AG08395 (cell line): ENCODE results near the gene ZNF444.
"Not testable (repeated sequence)": the region's sequence is repeated elsewhere in the genome, so short reads cannot be mapped to it uniquely, and the experiment has no call there.

Experiments used
- DNase-seq: peaks from one replicate; pipeline ENCODE4 v3.0.0; 2012; ENCODE audit warnings: mixed read lengths, low spot score

ZNF444 gene

DNA sequence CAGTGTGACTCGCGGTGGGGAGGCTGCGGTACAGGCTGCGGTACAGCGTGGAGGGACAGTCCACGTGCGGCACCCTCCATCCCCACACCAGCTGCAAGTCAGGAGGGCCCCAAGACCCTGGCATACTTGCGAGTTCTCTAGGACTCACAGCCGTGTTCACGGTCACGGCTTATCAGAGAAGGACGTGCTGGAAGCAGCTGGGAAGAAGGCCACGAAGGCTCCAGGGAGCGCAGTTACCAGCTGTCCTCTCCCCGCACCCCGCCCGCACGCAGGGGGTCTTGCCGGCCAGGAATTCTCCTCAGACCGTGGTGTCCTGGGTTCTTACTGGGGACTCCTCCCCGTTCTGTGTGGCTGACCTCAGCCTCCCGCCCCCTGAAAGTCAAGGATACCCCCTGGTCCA, 6.2 kb downstream of the ZNF444 start:
- DNase-seq, result no peak

DNA sequence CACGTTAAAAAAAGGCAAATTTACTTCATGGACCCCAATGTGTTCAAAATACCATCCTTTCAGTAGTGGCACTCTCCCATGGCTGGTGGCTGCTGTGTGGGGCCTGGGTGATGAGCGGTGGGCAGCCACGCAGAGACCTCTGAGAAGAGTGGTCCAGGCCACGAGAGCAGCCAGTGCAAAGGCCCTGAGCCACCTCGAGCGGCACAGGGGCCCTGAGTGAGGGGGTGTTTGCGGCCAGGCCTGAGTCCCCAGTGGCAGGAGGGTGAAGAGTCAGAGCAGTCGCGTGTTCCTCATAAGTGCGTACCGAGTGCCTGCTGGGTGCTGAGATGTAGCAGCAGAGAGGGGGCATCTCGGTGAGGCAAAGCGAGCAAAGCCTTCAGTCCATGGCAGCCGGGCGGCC, 7.0 kb downstream of the ZNF444 start:
- DNase-seq, result no peak

DNA sequence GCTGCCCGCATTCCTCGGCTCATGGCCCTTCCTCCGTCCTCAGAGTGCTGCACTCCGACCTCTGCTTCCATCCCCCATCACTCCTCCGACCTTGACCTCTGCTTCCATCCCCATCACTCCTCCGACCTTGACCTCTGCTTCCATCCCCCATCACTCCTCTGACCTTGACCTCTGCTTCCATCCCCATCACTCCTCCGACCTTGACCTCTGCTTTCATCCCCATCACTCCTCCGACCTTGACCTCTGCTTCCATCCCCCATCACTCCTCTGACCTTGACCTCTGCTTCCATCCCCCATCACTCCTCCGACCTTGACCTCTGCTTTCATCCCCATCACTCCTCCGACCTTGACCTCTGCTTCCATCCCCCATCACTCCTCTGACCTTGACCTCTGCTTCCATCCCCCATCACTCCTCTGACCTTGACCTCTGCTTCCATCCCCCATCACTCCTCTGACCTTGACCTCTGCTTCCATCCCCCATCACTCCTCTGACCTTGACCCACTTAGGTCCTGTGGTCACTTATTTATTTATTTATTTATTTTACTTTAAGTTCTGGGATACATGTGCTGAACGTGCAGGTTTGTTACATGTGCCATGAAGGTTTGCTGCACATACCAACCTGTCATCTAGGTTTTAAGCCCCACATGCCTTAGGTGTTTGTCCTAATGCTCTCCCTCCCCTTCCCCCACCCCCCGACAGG, 8.0 kb downstream of the ZNF444 start:
- not testable (repeated sequence) for DNase-seq

DNA sequence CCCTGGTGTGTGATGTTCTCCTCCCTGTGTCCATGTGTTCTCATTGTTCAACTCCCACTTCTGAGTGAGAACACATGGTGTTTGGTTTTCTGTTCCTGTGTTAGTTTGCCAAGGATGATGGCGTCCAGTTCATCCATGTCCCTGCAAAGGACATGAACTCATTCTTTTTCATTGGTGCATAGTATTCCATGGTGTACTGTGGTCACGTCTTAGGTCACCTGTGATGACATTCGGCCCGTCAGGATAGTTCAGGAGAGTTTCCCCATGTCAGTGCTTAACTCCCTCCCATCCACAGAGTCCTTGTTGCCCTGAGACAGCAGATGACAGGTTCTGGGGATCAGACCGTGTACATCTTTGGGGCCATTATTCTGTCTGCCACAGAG, 8.6 kb downstream of the ZNF444 start:
- DNase-seq, result no peak

DNA sequence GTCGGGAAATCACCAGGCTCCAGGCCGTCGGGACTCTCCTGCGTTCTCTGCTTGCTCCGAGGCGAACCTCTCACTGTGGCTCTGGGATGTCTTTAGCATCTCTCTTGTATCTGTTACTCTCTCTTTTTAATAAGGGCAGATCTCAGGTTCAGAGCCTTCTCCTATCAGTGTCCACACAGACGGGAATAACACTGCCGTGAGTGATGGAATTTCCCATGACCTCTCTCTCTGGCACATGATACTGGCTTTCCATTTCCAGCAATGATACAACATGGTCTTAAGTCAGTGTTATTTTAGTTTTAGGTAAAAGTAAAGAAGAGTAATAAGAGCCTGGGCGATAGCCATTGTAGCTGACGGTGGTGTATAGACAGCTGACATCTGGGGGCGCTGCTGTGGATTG, 9.3 kb downstream of the ZNF444 start:
- DNase-seq, result no peak

DNA sequence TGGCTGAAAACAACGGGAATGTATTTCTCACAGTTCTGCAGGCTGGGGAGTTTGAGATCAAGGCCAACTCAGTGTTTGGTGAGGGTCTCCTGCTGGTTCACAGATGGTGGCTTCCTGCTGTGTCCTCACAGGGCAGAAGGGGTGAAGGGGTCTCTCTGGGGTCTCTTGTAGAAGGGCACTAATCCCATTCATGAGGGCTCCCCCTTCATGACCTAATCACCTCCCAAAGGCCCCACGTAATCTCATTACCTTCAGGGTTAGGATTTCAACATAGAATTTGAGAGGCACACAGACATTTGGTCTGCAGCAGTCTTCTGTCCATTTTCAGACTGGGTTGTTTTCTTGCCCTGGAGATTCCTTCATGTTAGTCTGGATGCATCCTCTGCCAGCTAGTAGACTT, 11.6 kb downstream of the ZNF444 start:
- no peak for DNase-seq

DNA sequence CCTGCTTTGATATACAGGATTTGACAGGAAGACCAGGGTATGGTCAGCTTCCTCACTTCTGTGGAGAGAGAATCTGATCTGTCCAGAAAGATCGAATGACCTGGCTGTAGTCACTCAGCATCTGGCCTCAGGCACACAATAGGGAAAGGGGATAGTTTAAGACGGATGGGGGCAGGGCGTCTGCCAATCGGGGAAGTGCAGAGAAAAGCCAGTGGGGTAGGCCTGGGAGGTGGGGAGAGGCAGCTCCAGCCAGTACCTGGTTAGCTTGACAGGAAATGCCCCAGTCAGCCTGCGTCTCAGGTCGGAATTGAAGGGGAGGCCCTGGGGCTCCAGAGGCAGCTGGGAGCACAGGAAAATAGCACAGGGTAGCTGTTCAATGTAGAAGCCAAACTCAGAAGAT, 12.4 kb downstream of the ZNF444 start:
- no peak for DNase-seq

DNA sequence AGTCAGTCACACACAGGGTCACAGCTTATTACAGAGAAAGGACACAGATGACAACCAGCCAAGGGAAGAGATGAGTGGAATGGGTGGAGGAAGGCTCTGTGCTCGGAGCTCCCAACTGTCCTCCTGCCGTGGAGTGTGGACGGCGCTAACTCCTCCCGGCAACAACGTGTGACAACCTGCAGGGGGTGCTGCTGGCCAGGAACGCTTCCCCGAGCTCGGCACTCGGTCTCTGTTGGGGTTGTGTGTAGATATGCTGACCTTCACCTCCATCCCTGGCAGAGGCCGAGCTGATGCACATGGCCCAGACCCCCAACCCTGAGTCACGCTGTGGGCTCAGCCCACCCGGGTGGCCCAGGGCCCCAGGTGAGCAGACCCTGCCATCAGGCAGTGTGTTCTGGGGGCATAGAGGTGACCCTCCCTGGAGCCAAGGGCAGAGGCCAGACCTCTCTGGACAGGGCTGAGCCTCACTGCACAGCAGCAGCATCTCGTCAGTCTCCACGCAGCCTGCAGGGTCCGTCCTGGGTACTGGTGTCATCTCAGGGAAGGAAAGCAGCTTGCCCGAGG, 14.1 kb downstream of the ZNF444 start:
- no peak for DNase-seq

DNA sequence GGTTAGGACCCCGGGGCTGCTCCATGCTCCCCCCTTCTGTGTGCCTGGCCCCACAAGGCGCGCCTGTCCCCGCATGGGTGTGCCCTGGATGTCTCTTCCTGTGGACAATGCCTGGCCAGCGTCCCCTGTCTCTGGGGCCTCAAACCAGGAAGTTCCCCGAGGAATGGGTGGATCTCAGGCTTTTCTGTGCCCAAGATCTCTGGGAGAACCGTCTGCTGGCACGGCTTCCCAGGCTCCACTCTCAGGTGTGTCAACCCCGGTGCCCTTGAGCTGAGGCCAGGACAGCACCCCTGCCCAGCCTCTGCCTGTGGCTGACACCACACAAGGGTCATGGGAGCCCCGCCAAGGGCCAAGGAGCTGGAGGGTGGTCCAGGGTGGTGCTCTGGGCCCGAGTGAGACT, 15.7 kb downstream of the ZNF444 start:
- DNase-seq, result no peak

DNA sequence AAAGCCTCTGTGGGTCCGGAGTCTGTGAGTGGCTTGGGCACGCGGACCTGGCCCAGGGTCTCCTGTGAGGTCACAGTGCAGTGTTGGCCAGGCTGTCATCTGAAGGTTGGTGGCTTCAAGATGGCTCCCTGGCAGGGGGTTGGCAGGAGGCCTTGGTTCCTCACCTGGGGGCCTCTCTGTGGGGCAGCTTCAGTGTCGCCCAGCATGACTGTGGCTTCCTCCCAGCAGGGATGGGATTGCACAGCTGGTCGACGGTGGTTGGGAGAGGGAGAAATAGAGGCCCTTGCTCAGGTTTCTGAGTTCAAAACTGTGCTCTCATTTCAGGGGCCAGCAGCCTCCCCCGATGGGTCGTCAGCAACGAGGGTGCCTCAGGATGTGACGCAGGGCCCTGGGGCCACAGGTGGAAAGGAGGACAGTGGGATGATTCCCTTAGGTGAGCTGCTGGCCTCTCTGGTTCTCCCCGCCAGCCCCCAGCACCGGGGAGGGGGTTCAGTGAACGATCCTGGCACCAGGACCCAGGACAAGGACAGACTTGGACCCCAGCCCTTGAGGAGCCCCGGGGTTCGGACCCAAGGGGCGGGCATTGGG, 17.2 kb downstream of the ZNF444 start:
- DNase-seq, result no peak

DNA sequence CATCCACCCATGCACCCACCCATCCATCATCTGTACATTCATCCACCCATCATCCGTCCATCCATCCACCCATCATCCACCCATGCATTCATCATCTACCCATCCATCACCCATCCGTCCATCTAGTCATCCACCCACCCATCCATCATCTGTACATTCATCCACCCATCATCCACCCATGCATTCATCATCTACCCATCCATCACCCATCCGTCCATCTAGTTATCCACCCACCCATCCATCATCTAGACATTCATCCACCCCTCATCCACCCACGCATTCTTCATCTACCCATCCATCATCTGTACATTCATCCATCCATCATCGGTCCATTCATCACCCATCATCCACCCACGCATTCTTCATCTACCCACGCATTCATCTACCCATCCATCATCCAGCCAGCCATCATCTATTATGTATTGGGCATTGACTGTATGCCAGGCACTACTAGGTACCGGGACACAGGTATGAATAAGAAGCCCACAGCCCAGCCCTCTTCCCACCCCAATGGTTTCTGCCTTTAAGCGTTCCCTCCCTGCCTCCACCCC, 18.0 kb downstream of the ZNF444 start:
- DNase-seq, result no peak

DNA sequence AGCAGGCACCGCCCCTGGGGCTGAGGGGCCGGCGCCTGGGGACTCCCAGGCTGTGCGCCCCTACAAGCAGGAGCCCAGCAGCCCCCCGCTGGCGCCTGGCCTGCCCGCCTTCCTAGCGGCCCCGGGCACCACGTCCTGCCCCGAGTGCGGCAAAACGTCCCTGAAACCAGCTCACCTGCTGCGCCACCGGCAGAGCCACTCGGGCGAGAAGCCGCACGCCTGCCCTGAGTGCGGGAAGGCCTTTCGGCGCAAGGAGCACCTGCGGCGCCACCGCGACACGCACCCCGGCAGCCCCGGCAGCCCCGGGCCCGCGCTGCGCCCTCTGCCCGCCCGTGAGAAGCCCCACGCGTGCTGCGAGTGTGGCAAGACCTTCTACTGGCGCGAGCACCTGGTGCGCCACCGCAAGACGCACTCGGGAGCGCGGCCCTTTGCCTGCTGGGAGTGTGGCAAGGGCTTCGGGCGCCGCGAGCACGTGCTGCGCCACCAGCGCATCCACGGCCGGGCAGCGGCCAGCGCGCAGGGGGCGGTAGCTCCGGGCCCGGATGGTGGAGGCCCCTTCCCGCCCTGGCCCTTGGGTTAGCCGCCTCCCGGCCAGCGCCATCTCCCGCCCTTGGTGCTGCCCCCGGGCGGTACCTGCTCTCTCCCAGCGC, 18.7 kb downstream of the ZNF444 start:
- DNase-seq, result no peak

DNA sequence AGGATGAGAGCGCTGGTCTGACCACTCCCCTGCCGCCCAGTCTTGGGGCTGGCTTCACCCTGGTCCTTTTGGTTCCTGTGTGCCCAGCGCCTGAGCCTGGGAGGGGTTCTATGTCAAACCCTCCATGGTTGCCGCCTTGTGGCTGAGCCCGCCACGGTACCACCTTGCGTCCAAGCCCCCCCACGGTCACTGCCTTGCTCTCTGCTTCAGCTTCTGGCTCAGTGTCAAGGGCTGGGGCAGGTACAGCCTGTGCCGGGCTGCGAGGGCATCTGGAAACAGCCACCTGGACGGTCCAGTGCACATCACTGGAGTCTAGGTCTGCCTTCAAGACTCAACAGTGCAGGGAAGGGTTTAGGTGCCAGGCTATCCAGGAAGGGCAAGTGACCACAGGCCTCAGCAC, 20.4 kb downstream of the ZNF444 start:
- DNase-seq, result no peak

DNA sequence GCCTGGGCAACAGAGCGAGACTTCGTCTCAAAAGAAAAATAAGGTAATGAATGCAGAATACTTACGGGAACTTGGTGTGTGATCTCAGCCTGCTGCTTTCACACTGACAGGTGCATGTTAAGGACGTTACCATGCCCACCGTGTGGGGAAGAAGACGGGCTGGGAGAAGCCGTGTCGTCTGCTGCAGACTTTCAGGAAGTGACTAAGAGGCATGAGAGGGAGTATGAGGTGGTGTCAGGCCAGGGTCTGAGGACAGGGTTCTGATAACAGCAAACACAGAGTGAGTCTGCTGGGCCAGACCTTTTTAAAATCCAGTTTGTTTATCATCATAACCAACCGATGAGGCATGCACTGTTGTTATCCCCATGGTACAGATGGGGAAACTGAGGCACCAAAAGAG, 21.2 kb downstream of the ZNF444 start:
- no peak for DNase-seq

DNA sequence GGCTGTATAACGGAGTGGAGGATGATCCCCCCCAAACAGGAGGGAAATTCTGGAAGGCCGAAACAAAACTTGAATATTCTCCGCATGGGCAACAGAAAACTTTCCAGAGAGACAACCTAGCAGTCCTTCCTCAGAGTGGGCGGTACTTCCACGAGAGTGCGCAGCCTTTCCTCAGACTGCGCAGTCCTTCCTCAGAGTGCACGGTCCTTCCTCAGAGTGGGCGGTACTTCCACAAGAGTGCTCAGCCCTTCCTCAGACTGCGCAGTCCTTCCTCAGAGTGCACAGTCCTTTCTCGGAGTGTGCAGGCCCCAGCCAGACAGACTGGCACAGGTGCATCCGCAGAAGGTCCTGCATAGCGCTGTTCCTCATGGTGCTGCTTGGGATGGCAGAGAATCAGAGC, 22.0 kb downstream of the ZNF444 start:
- DNase-seq, result no peak

DNA sequence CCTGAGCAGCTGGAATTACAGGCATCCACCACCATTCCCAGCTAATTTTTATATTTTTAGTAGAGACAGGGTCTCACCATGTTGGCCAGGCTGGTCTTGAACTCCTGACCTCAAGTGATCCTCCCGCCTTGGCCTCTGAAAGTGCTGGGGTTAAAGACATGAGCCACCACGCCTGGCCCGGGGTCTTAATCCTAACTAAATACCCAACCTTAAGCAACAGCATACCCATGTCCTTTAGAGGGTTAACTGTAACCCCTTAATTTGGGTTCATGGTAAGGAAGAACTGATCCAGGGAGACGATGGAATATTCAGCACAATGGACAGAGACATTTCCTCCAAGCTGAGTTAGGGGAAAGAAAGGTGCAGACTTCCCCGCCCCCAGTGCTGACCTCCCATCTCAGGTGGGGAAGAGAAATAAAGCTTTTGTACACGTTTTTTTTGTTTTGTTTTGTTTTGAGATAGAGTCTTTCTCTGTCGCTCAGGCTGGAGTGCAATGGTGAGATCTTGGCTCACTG, 26.0 kb downstream of the ZNF444 start:
- peak; percentile 25 for DNase-seq

DNA sequence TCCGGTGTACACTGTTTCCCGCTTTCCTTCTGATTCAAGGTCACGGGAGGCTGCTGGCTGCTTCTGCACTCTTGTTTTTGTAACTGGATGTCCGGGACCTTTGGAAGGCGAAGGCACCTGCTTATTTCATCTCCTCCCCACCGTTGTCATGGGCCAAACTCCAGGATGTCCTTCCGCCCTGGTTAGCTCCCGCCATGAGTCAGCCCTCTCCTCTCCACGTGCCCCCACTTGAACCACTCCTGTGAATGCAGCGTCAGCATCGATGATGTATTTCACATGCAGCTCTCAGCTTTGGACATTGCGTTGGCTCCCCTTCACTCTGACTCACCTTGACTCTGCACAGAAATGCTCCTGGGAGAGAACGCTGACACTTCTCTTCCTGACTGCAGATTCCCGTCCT, 29.2 kb downstream of the ZNF444 start:
- DNase-seq, result no peak

DNA sequence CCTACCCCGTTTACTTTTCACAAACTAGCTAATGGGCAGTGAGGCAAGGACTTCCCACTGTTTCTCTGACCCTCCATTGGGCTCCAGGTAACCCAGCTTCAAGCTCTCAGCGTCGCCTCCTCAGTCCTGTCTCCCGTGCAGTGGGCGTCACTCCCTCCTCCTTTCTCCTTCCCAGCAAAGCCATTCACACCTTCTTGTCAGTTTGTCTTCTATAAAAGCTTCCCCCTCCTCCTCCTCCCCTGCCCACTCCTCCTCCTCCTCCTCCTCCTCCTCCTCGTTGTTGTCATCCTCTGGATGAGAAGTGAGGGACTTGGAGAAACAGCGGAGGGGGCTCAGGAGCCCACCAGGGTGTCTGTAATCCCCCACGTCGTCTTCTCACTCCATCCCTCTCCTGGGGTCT, 33.0 kb downstream of the ZNF444 start:
- no peak for DNase-seq

DNA sequence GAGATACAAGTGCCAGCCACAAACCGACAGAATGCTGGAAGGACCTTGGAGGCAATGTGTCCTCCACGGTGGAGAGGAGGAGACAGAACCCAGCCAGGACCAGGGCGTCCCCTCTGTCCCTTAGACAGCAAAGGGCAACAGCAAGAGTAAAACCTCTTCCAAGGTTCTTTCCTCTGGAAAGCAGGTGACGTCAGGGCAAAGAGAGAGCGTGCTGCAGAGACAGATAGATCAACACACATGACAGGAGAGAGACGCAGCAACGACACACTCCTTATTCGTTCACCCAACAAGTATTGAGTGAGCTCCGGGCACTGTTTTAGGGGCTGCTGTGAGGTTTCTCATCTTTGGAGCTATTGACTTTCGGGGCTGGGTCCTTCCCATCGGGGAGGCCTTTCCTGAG, 33.5 kb downstream of the ZNF444 start:
- no peak for DNase-seq

DNA sequence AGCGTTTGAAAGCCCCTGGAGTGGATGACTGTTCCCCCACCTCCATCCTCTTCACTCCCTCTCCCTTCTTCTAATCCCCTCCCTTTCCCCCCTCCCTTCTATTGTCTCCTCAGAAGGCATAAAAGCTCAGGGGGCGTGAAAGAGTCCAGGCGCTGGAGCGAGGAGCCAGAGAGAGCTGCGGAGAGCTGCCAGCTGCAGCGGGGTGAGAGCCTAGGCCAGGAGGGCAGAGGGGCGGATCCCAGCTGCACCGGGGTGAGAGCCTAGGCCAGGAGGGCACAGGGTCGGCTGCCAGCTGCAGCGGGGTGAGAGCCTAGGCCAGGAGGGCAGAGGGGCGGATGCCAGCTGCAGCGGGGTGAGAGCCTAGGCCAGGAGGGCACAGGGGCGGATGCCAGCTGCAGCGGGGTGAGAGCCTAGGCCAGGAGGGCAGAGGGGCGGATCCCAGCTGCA, 34.8 kb downstream of the ZNF444 start, which contains the start of gene GALP:
GALP (plus strand) TSS at position 148 of the 447 bp plus-strand sequence. CDS start 1,101 bp downstream, outside the sequence.
- DNase-seq, result not testable (repeated sequence)

DNA sequence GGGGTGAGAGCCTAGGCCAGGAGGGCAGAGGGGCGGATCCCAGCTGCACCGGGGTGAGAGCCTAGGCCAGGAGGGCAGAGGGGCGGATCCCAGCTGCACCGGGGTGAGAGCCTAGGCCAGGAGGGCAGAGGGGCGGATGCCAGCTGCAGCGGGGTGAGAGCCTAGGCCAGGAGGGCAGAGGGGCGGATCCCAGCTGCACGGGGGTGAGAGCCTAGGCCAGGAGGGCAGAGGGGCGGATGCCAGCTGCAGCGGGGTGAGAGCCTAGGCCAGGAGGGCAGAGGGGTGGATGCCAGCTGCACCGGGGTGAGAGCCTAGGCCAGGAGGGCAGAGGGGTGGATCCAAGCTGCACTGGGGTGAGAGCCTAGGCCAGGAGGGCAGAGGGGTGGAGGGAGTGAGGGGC, 35.2 kb downstream of the ZNF444 start:
- not testable (repeated sequence) for DNase-seq

DNA sequence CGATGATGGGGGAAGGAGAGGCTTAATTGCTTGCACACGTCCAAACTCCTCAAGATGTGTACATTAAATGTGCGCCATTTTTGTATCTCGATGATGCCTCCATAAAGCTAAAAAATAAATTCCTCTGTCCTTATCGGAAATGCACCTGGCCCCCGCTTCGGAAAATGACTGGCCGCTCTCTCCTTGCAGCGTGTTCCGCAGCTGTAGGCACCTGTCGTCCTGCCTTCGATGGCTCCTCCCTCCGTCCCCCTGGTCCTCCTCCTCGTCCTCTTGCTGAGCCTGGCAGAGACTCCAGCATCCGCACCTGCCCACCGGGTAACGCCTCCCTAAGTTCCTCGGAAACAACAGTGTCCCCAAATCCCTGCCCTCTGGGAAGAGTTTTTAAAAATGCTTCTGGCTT, 35.8 kb downstream of the ZNF444 start:
- DNase-seq, result no peak
